NCI-H69 (cell line): ENCODE measurements around the gene LGALS3BP.

Source experiments
- DNase-seq: peaks from one replicate; lab custom pipeline; 2025; lab: John Stamatoyannopoulos, UW

Gene LGALS3BP

GRCh38 chr17:78939615-78940014 lies 40.1 kb downstream of the LGALS3BP start:
- no peak for DNase-seq

DNA sequence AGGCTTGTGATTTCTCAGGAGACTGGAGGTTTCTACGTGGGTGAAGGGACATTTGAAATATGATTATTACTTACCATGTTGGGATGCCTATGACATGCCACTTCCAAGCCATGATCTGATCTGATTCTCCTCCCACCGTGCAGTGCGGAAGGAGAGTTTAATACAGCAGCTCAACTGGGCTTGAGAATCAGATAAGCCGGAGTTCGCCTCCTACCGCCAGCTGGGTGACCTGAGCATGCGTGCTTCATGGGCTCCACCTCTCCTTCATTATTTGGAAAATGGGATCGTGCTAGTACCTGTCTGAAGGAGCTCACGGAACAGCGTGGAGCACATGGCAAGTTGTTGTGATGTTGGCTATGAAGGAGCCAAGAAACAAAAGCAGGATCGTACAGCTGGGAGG lies 42.2 kb downstream of the LGALS3BP start:
- DNase-seq: no peak

DNA sequence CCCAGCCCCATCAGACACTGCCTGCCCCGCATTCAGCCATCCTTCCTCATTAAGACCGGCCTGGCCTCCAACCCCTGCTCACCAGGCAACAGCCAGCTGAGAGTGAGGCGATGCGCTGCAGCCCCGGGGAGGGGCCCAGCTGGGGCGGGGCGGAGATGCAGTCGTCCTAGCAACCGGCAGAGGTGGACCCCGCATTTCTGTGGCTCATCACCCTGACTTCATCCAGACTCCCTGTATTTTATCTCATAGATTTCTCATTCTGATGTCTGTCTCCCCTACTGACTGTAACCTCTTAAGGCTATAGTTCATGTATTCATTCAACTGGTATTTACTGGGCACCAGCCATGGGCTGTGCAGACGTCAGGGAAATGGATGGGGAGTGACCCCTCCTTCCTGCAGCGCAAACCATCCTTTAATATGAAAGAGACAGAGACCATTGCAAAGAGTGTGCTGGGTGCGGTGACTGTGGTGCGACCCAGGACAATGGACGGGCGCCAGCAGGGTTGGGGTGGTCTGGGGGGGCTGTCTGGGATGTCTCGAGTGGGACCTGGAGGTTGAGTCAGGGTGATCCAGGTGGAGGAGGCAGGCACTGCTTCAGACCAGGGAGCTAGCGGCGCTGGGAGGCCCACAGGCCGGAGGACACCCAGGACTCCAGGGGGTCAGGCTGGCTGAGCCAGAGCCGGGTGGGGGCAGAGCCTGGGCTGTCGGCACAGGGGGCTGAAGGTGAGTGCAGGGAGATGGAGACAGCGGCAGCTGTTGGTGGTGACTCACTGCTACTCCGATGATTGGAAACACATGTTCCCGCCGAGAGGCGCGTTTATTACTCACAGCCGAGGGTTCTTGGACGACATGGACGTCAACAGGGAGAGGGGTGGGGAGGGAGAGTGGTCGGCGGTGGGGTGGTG lies 44.1 kb downstream of the LGALS3BP start:
- DNase-seq: peak; percentile 91

DNA sequence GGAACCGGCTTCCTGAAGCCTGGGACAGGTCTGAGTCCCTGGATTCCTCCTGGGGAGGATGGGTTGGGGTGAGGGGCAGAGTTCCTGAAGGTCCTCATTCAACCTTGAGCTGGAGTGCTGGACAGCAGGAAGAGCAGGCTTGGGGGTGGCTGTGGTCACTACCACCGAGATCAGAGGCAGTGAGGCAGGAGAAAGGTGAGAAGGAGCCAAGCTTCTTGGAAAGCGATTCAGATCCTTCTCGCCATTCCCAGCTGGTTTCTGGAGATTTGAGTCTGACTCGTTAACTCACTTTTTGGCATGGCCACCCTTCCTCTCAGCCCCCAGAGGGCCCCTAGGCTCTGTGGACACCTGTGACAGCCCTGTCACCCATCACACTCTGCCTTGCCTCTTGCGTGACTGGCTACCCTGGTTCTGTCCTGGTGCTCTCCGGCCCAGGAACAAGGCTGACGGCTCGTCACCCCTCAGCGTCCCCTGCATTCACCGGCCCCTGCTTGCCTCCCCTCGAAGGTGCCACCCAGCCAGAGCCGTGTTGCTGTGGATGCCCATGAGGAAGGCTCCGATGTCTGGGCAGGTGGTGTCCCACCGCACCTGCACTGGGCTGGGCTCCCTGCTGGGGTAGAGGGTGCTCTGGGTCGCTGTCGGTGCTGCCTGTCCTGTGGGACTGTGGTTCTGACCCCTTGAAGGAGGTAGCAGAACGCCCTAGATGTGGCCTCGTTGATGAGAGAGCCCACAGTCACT lies 44.9 kb downstream of the LGALS3BP start:
- DNase-seq: no peak

- DNase-seq: peak; percentile 99
Observed at GRCh38 chr17:78933959-78934568, 45.7 kb downstream of the LGALS3BP start.

GRCh38 chr17:78933025-78933958 lies 46.4 kb downstream of the LGALS3BP start:
- peak; percentile 78 for DNase-seq

DNA sequence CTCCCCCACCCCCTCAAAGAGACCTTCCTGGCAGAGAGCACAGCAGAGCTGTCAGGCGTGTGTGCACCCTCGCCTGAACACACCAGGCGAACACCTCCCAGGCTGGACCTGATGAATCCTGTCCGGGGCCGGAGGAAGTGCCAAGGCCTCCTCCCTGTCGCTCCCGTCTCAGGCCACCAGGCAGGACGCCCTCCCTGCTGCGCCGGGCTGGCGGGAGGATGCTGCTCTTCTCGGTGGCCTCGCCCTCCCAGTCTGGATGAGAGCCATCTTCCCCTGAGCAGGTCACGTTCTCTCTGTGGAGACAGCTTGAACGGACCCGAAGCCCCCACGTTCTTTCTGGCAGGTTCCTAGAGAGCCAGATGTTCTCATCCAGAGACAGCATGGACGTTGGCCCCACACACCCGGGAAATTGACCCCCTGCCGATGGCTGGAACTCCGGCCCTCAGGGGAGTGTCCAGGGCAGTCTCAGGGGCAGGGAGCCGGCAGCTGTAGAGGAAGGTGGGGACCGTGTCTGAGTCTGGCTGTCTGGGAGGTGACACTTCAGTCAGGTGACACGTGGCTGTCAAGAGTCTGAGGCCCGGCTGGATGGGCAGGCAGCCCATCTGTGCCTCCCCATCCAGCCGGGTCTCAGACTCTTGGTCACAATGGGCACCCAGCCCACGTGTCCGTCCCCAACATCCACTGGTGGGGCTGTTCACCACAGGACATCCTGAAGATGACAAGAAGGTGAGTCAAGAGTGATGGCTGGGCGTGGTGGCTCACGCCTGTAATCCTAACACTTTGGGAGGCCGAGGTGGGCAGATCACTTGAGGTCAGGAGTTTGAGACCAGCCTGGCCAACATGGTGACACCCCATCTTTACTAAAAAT lies 49.6 kb downstream of the LGALS3BP start:
- DNase-seq: peak; percentile 38

DNA sequence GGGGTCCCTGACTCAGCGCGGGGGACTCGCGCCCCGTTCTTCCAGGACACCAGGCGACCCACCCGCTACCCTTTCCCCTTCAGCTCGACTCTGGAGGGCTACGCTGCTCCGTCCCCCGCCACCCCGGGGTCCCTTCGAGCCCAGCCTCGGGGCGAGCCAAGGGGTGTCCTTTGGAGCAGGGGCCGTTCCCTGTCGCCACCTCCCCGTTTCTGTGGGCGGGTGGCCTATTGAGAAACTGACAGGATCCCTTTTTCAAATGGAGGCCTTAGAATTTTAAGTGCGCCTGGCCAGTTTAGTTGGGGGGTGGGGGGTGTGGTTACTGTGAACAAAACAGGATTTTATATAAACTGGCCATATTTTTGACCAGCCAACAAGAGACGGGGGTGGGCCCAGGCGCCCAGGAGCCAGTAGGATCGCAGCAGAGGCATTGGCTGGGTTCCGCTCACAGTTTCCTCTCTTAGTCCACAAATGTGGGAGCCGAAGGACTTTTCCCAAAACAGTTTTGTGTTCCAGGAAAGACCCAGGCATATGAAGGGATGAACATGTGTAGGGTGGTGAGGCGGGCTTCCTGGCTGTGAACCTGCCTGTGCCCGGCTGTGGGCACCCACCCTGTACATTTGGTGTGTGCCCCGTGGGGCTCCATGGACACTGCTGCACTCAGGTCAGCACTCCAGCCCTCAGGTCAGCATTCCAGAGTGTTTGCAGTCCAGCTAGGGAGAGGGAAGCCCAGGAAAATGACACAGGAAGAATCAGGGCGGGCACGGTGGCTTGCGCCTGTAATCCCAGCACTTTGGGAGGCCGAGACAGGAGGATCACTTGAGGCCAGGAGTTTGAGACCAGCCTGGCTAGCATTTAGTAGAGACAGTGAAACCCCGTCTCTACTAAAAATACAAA lies 53.8 kb downstream of the LGALS3BP start:
- DNase-seq: peak; percentile 59

DNA sequence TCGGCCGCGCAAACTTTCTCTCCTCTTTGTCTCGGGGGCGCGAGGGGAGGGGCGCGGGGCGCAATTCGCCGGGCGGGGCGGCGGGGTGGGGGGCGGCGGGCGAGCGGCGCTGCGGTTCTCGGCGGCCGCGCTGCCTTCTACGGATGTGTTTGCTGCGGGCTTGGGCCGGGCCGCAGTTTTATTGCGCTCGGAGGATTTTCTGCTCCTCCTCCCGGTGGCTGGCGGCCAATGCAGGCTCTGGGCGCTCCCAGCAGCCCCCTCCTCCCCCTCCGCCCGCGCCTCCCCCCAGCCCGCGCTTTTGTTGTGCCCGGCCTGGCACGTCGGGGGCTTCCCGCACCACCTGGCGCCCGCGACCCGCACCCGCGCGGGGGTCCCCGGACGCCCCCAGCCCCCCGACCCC lies 54.5 kb downstream of the LGALS3BP start, which contains the start of gene TIMP2:
TIMP2 (minus strand) TSS at position 154 of the 400 bp plus-strand sequence. CDS start 299 bp downstream, outside the sequence.
- DNase-seq: peak; percentile 93

DNA sequence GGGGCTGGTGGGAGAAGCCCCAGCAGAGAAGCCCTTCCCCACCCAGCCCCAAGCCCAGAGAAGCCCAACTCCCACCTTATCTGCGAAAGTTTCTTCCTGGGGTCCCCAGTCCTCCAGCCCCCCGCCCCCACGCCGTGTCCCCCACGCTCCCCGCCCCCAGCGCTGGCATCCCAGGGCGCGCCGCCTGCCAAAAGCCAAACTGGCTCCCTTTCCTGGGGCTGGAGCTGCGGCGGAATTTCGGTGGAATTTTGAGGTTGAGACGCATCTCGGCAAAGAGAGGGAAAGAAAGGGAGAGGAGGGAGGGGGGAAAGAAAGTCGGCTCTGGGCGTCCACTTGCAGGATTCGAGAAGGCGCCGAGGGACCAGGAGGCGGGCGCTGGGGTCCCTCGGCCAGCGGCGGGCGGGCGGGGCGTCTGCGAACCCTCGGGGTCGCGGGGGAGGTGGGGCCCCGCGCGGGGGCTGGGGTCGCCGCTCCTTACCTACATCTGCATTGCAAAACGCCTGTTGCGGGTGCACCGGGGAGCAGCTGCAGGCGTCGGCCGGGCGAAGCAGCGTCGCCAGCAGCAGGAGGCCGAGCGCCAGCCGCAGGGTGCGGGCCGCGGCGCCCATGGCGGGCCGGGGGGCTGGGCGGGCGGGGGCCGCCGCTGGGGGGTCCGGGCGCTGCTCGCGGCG lies 55.1 kb downstream of the LGALS3BP start:
- DNase-seq: peak; percentile 72

- DNase-seq: peak; percentile 82
Observed at GRCh38 chr17:78923660-78924453, 55.9 kb downstream of the LGALS3BP start.

- no peak for DNase-seq
Observed at GRCh38 chr17:78922816-78923498, 56.8 kb downstream of the LGALS3BP start.

DNA sequence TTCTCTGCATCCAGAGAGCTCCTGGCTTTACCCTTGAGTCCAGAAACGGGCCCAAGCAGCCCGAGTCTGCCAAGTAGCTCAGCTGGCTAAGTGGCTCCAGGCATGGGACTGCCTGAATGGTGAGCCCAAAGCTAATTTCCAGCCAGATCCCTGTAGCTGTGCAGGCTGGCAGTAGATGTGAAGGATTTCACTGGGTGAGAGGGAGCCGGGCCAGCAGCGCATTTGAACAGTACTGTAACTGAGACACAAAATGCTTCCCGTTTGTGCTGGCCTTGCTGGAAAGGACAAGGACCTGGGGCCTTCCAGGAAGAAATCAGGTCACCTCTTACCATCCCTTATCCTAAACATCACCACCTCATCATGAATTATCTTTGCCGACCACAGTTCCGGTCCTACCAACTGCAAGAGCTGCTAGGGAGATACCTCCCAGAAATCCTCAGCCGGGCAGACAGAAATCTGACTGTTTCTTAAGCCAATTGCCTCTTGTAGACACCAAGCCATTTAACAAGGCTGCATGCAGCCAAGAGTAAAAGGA lies 58.2 kb downstream of the LGALS3BP start:
- DNase-seq: no peak
